HepG2 (cell line): ENCODE data around the gene DBNDD2. TPM values are rescaled to one million over a fixed set of nuclear protein-coding genes. Genes with fewer than 3 reads are reported as not detected.

ENCODE experiments used
- CENPBD1 ChIP-seq: sonication (generic); formaldehyde crosslinking; IDR thresholded peaks from 2 replicates; pipeline ENCODE4 v1.8.0; 2022; ENCODE audit warnings: missing genetic modification reagents, low read depth, mild to moderate bottlenecking, borderline replicate concordance
- E2F2 ChIP-seq: sonication (generic); formaldehyde crosslinking; IDR thresholded peaks from 2 replicates; pipeline ENCODE4 v1.4.0; 2020; ENCODE audit warnings: missing genetic modification reagents, borderline replicate concordance
- EED ChIP-seq: sonication (generic); formaldehyde crosslinking; IDR thresholded peaks from 2 replicates; pipeline ENCODE4 v1.5.0; 2020; ENCODE audit warnings: mild to moderate bottlenecking, missing genetic modification reagents
- HDAC2 ChIP-seq: sonication (generic); formaldehyde crosslinking; IDR thresholded peaks from 2 replicates; pipeline ENCODE4 v1.4.0; 2020; ENCODE audit warnings: missing genetic modification reagents
- MATR3 ChIP-seq: sonication (generic); formaldehyde crosslinking; IDR thresholded peaks from 2 replicates; pipeline ENCODE4 v1.4.0; 2020; ENCODE audit warnings: missing genetic modification reagents
- PAX8 ChIP-seq: sonication (generic); formaldehyde crosslinking; IDR thresholded peaks from 2 replicates; pipeline ENCODE4 v1.8.0; 2022; ENCODE audit warnings: mild to moderate bottlenecking, missing genetic modification reagents, borderline replicate concordance
- POLR2A ChIP-seq, 2 experiments: IDR thresholded peaks; 2 replicates each; pipeline ENCODE4 v1.6.1; 2011; ENCODE audit warnings: low read depth in 2 of 2, low read length in 2 of 2, mild to moderate bottlenecking in 1 of 2, moderate library complexity in 1 of 2; ENCODE audit not compliant: insufficient read depth in 1 of 2
- RFXANK ChIP-seq: IDR thresholded peaks from 2 replicates; pipeline ENCODE4 v1.6.1; 2016
- SNAPC5 ChIP-seq: sonication (generic); formaldehyde crosslinking; IDR thresholded peaks from 2 replicates; pipeline ENCODE4 v1.8.1; 2023; ENCODE audit warnings: mild to moderate bottlenecking, missing genetic modification reagents, borderline replicate concordance
- SNRNP70 ChIP-seq: fragments of 200-400 bp; formaldehyde crosslinking; IDR thresholded peaks from 2 replicates; pipeline ENCODE4 v1.6.1; 2017; ENCODE audit warnings: mild to moderate bottlenecking, low read depth, low read length, moderate library complexity
- ZFP82 ChIP-seq: sonication (generic); formaldehyde crosslinking; IDR thresholded peaks from 2 replicates; pipeline ENCODE4 v1.5.1; 2020; ENCODE audit warnings: mild to moderate bottlenecking, missing genetic modification reagents, borderline replicate concordance
- ZHX2 ChIP-seq, 2 experiments: sonication (generic) in 1 of 2; formaldehyde crosslinking in 1 of 2; IDR thresholded peaks; 2 replicates each; pipeline versions ENCODE4 v1.6.1 to v1.9.0; 2014 to 2022; ENCODE audit warnings: antibody characterized with exemption in 1 of 2, borderline replicate concordance in 1 of 2, inconsistent platforms in 1 of 2, low read depth in 1 of 2, missing genetic modification reagents in 1 of 2
- ZNF331 ChIP-seq: sonication (generic); formaldehyde crosslinking; IDR thresholded peaks from 2 replicates; pipeline ENCODE4 v1.4.0; 2020; ENCODE audit warnings: missing genetic modification reagents
- ZNF570 ChIP-seq: sonication (generic); formaldehyde crosslinking; IDR thresholded peaks from 2 replicates; pipeline ENCODE4 v1.4.0; 2020; ENCODE audit warnings: mild to moderate bottlenecking, missing genetic modification reagents, borderline replicate concordance
- ZNF883 ChIP-seq: sonication (generic); formaldehyde crosslinking; IDR thresholded peaks from 2 replicates; pipeline ENCODE4 v1.5.1; 2020; ENCODE audit warnings: mild to moderate bottlenecking, missing genetic modification reagents; ENCODE audit errors: not compliant biosample characterization
- ZSCAN9 ChIP-seq: IDR thresholded peaks from 2 replicates; pipeline ENCODE4 v1.6.1; 2016; ENCODE audit warnings: borderline replicate concordance
- polyA plus RNA-seq, 8 experiments: library from polyadenylated mRNA; depleted of rRNA in 3 of 8; stranded (reverse) in 7 of 8; unstranded in 1 of 8; fragments of >200 nt; fragmentation: Illumina TruSeq in 4 of 8; extraction: Trizol in 4 of 8; gene quantifications; 2 replicates each; pipeline versions ENCODE4 v1.2.1 to v1.2.3, GENCODE V29; 2011 to 2016; ENCODE audit warnings: low read depth in 4 of 8, missing spikeins in 1 of 8, mixed read lengths in 1 of 8; ENCODE audit not compliant: insufficient read depth in 1 of 8
- total RNA-seq, 5 experiments: library from RNA; depleted of rRNA; stranded (reverse); fragments of >200 nt; fragmentation: Illumina TruSeq; extraction: Trizol; gene quantifications; 2 replicates each; pipeline ENCODE4 v1.2.3, GENCODE V29; 2016; ENCODE audit warnings: low read depth in 1 of 5
- TF ChIP-seq, protein P1 (sequence below): IDR thresholded peaks from 2 replicates; pipeline ENCODE4 v1.6.1; 2016
- TF ChIP-seq, protein P2 (sequence below): sonication (generic); formaldehyde crosslinking; IDR thresholded peaks from 2 replicates; pipeline ENCODE4 v1.5.1; 2020; ENCODE audit warnings: mild to moderate bottlenecking, missing genetic modification reagents, borderline replicate concordance

DBNDD2 gene
- total and polyA plus RNA-seq, 2 of the 13 experiments (the other 11 are each of a cell fraction or from before 2014, with no cell fraction given), result 16.7 to 47.6 TPM

- TF ChIP-seq, protein P1, sequence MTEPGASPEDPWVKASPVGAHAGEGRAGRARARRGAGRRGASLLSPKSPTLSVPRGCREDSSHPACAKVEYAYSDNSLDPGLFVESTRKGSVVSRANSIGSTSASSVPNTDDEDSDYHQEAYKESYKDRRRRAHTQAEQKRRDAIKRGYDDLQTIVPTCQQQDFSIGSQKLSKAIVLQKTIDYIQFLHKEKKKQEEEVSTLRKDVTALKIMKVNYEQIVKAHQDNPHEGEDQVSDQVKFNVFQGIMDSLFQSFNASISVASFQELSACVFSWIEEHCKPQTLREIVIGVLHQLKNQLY (CRISPR knock-in tag), result peak; percentile 46; the same call in 1 of the 2 replicates
- TF ChIP-seq MATR3 (0 out of 2 replicates have a peak, but pooled peaks have one; percentile 87), ZSCAN9 (CRISPR knock-in tag) (peak; percentile 92), ZNF883 (CRISPR knock-in tag) (peak; percentile 95), EED (peak; percentile 98), SNRNP70 (no peak), RFXANK (CRISPR knock-in tag) (peak; percentile 84; the same call in 1 of the 2 replicates), ZNF570 (no peak), PAX8 (CRISPR knock-in tag) (no peak; the same call in 1 of the 2 replicates), SNAPC5 (CRISPR knock-in tag) (no peak), ZNF331 (peak; percentile 78; the same call in 1 of the 2 replicates), HDAC2 (CRISPR knock-in tag) (peak; percentile 96), ZHX2 (IDR thresholded peaks at IDR 0.05; ENCODE audit: low read depth) (peak; percentile 94), ZHX2 (CRISPR knock-in tag; IDR thresholded peaks at IDR 0.05; ENCODE audit: borderline replicate concordance) (no peak), POLR2A (IDR thresholded peaks at IDR 0.05; ENCODE audit: insufficient read depth in 1 of 2, low read depth in 2 of 2, low read length in 2 of 2) (peak; percentile 93 to 98), ZFP82 (peak; percentile 45; the same call in 1 of the 2 replicates), E2F2 (peak; percentile 42; the same call in 1 of the 2 replicates), CENPBD1 (peak; percentile 90; the same call in 1 of the 2 replicates)
- TF ChIP-seq, protein P2, sequence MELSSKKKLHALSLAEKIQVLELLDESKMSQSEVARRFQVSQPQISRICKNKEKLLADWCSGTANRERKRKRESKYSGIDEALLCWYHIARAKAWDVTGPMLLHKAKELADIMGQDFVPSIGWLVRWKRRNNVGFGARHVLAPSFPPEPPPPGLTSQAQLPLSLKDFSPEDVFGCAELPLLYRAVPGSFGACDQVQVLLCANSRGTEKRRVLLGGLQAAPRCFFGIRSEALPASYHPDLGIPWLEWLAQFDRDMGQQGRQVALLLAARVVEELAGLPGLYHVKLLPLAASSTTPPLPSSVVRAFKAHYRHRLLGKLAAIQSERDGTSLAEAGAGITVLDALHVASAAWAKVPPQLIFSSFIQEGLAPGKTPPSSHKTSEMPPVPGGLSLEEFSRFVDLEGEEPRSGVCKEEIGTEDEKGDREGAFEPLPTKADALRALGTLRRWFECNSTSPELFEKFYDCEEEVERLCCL (CRISPR knock-in tag), result 0 out of 2 replicates have a peak, but pooled peaks have one; percentile 66
Measured at GRCh38 chr20:45415822-45416637, 7.9 kb downstream of the DBNDD2 start, which contains the start of gene PIGT (continued).
